Middle frontal gyrus (tissue), 1 donor: ENCODE measurements around the gene HTRA1.

Experiments used
- DNase-seq: peaks from one replicate; pipeline ENCODE4 v3.0.0-alpha.2; 2015; ENCODE audit warnings: low spot score; ENCODE audit errors: extremely low spot score

The HTRA1 gene

DNA sequence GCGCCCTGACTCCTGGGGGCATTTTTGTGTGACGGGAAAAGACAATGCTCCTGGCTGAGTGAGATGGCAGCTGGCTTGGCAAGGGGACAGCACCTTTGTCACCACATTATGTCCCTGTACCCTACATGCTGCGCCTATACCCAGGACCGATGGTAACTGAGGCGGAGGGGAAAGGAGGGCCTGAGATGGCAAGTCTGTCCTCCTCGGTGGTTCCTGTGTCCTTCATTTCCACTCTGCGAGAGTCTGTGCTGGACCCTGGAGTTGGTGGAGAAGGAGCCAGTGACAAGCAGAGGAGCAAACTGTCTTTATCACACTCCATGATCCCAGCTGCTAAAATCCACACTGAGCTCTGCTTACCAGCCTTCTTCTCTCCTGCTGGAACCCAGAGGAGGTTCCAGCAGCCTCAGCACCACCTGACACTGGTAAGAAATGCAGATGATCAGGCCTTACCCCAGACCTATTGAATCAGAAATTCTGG is 6.7 kb upstream of the HTRA1 start, which contains the start of gene ARMS2:
Gene ARMS2, plus strand, starts transcription at position 51 of the 478 bp plus-strand sequence. Its CDS starts 75 bp downstream, at position 126.
- DNase-seq, result no peak

DNA sequence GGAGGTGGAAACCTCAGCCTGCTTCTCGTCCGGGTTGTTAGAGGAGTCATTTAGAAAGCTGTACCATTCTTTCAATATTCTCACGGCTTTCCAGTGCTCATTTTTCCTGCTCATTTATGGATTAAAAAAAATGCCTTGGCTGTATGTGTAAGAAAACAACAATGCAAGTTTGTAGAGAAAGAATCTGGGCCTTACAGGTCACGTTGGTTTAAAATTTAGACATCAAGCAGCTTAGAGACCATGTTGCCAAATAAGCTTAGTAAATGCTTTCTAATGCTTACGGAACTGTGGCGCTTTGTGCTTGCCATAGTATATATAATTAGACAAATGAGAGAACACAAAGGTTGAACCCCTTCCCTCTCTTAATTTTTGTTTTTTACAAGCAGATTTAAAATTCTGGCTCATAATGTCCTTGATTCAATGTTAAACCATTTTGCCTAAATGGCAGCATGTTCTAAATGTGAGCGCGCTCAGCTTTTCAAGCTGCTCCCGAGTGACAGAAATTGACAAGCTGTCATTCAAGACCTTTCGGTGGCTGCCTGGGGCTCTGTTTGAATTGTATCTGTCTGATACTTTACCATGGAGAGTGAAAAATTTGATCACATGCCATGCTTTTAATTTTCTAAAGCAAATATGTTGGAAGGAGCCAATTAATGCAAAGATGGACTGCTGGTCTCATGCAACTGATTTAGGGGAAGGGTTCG is 5.8 kb upstream of the HTRA1 start:
- DNase-seq, result no peak

GRCh38 chr10:122457934-122458333 is 3.4 kb upstream of the HTRA1 start:
- DNase-seq, result no peak

- no peak for DNase-seq
Observed at GRCh38 chr10:122458693-122459092, 2.7 kb upstream of the HTRA1 start.

DNA sequence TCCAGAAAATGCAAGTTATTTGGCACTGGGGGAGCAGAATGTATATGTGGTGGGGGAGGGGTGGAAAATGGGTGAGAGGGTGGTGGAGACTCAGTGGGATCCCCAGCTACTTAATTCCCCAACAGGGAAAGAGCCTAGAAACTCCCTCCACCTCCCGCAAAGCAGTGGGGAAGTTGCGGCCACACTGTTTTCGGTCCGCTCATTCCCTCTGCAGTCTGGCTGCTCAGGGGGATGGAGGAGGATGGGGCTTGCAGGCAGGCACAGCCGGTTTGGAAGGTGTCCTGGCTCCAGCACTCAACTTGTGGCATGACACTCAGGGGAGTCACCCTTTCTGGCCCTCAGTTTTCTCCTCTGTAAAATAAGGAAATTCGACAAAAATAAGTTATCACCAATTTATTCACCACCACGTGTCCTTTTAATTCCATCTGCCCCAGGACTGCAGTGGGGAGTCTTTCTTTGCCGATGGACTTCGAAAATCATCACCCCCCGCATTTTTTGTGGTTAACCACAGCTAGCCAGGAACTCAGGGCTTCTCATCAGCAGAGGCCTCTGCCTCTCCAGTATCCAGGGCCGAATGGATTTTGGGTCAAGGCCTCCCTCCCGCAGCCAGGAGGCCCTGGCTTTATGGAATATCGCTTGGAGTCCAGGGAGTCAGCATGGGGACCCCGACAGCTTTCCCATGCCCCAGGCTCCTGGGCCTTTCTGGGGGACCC is 1.6 kb upstream of the HTRA1 start:
- no peak for DNase-seq

GRCh38 chr10:122460891-122461293 is 461 bp upstream of the HTRA1 start:
- DNase-seq, result no peak

DNA sequence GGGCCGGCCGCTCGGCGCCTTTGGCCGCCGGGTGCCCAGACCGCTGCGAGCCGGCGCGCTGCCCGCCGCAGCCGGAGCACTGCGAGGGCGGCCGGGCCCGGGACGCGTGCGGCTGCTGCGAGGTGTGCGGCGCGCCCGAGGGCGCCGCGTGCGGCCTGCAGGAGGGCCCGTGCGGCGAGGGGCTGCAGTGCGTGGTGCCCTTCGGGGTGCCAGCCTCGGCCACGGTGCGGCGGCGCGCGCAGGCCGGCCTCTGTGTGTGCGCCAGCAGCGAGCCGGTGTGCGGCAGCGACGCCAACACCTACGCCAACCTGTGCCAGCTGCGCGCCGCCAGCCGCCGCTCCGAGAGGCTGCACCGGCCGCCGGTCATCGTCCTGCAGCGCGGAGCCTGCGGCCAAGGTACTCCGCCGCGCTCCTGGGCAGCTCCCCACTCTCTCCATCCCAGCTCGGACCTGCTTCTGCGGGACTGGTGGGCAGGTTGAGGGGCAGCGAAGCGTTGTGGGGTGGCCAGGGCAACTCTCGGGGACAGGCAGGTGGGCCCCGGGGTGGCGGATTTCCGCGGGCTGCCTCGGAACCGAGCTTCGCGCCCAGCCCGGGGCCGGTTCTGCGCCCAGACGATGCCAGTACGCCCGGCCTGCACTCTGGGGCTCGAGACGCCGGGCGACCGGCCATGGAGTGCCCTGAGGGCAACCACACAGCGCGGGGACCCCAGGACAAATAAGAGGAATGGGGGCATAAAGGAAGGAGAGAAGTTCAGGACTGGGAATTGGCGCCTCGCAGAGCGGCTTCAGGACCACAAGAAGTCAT is 578 bp downstream of the HTRA1 start:
- DNase-seq, result no peak

- DNase-seq, result no peak
Observed at GRCh38 chr10:122462533-122463465, 1.4 kb downstream of the HTRA1 start.

DNA sequence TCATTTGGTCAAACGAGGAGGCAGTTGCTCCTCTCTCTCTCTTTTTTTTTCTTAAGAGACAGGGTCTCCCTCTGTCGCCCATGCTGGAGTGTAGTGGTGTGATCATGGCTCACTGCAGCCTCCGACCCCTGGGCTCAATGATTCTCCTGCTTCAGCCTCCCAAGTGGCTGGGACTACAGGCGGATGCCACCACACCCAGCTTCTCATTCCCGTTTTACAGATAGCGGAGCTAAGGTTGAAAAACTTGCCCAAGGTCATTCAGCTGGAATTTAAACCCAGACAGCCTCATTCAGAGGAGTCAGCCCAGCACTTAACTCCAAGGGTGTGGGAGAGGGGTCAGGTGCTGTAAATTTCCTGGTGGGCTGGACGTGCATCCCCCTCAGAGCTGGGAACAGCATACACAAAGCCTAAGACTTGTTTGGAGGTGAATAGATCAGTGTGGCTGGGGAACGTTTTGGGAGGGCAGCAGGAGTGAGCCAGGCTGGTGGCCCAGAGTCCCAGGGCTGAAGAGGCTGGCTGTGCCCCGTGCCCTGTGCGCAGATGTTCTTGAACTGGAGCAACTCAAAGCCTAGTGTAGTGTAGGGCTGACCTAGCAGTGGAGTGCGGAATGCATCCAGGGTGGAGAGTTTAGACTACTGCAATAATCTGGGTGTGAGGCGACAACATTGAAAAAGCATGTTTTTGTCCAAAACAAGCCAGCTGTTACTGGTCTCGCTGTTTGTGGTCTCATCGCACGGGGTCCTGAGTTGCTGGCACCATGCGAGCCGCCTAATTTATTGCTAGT is 2.3 kb downstream of the HTRA1 start:
- no peak for DNase-seq

- no peak for DNase-seq
Observed at GRCh38 chr10:122464250-122464510, 2.8 kb downstream of the HTRA1 start.

GRCh38 chr10:122464586-122464985 is 3.2 kb downstream of the HTRA1 start:
- DNase-seq, result no peak

GRCh38 chr10:122465401-122466040 is 4.2 kb downstream of the HTRA1 start:
- no peak for DNase-seq

- no peak for DNase-seq
Observed at GRCh38 chr10:122466951-122467381, 5.6 kb downstream of the HTRA1 start.

DNA sequence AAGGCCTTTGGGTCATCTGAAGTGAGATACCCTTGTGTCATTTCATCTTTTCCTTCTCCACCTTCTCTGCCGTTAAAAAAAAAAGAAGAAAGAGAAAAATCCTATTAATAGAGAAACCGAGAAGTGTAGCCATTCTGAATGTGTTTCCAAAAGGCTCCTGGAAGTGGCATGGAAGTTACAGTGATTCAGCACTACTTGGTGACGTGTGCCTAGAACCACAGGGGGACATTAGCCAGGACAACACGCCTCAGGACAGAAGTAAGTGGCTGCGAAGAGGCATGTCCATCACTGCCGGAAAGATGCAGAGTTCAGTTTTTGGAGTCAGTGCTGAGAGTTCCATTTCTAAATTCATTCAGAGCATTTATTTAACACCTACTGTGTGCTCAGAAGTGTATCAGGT is 6.3 kb downstream of the HTRA1 start:
- DNase-seq, result no peak

GRCh38 chr10:122468307-122468925 is 7.1 kb downstream of the HTRA1 start:
- DNase-seq, result no peak

DNA sequence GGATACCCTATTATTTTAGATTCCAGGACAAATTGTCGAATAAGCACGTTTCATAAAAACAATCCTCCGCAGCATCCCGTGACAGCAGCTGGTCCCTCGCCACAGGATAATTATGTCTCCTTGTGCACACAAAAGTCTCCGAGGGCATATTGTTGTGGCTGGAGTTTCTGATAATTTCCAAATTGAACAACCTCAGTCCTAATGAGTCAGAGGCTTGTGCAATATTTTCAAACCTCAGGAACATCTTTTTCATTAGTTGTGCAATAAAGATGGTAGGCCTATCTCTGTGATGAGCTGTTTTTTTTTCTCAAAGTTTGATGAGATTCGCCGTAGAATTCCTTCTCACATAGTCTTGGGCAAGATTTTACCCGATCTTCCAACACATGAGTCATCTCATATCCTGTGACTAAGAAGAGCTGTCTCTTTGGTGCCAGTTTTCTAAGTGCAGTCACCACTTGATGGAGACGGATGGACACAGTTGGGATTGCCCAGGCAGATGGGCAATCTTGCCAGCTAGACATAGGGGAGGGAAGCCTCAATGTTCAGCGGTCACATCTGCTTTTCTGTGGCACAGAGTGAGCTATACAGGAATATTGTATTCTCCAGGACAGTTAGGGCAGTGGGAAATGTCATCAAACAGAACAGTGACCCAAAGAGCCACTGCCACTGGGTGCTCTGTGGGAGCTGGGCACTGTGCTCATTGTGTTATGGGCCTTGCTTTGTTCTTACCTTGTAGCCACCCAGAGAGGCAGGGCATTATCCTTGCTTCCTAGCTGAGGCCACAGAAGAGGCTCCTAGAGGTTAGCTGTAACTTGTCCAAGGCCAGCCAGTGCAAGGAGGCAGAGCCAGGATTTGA is 7.8 kb downstream of the HTRA1 start:
- no peak for DNase-seq

DNA sequence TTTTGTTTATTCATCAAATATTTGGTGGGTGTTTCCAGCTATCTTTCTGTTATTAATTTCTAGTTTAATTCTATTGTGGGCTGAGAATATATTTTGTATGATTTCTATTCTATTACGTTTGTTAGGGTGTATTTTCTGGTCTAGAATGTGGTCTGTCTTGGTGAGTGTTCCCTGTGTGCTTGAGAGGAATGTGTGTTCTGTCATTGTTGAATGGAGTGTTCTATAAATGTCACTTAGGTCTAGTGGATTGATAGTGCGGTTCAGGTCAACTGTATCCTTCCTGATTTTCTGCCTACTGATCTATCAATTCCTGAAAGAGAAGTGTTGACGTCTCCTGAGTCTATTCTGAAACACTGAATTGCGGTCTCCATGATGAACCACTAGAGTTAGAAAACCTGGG is 8.5 kb downstream of the HTRA1 start:
- no peak for DNase-seq

GRCh38 chr10:122471531-122472177 is 10.3 kb downstream of the HTRA1 start:
- DNase-seq, result no peak
